NCI-H2196 treated with DMSO at 0.1 percent for 48 hours (cell line): ENCODE data around the gene AWAT2.

Experiments used
- DNase-seq: peaks from one replicate; lab custom pipeline; 2025; ENCODE audit not compliant: unreplicated experiment; lab: John Stamatoyannopoulos, UW

Gene AWAT2, protein sequence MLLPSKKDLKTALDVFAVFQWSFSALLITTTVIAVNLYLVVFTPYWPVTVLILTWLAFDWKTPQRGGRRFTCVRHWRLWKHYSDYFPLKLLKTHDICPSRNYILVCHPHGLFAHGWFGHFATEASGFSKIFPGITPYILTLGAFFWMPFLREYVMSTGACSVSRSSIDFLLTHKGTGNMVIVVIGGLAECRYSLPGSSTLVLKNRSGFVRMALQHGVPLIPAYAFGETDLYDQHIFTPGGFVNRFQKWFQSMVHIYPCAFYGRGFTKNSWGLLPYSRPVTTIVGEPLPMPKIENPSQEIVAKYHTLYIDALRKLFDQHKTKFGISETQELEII

GRCh38 chrX:70049925-70050324 is at the start of gene AWAT2:
Gene AWAT2 (minus strand): TSS chrX:70049938. CDS start chrX:70049932, 6 bp downstream.
- no peak for DNase-seq

GRCh38 chrX:70096052-70096451 is 46.3 kb upstream of the AWAT2 start:
- DNase-seq = no peak

GRCh38 chrX:70092247-70092646 is 42.5 kb upstream of the AWAT2 start:
- DNase-seq = no peak

DNA sequence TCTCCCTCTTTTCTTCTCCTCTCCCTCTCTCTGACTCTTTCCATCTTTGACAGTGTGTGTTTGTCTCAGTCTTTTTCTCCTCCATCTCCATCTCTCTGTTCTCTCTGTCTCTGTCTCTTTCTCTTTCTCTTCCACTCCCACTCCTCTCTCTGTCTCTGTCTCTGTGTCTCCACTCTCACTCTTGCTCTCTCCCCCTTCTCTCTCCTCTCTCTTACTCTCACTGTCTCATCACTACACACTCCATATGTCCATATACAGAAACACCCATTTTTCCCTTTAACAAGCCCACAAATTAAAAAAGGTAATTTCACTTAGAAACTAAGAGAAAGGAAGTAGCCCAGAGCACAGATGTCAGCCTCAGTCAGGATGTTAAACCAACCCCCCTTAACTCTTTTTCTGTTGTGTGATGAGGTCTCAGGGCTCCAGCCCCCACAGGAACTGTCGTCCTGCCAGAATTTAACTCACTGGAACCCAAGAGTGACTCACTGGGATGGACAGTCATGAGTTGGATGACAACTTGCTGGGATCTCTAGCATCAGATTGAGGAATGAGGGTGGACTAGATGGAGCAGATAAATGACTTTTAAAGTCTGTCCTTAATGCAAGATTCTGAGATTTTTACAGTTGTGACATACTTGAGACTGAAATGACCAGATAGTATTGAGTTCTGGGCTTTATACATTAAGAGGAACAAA is 40.0 kb upstream of the AWAT2 start:
- no peak for DNase-seq

DNA sequence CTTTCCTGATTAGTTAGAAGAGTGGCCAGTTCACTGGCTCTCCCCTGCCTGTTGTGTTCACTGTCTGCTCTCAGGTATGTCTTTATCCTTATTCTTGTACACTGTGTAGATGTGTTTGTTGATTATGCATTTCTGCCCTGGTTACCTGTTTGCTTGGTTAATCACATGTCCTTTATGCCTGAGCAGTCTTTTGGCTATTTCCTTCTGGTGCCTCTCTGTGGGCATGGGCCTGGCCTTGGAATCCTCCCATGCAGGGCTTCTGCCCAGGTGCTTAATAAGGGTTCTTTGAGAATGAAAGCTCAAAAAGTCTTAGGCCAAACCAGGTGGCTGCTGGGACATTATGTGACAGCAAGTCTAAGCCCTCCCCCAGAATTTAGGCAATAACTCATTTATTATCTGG is 39.0 kb upstream of the AWAT2 start:
- DNase-seq = no peak

DNA sequence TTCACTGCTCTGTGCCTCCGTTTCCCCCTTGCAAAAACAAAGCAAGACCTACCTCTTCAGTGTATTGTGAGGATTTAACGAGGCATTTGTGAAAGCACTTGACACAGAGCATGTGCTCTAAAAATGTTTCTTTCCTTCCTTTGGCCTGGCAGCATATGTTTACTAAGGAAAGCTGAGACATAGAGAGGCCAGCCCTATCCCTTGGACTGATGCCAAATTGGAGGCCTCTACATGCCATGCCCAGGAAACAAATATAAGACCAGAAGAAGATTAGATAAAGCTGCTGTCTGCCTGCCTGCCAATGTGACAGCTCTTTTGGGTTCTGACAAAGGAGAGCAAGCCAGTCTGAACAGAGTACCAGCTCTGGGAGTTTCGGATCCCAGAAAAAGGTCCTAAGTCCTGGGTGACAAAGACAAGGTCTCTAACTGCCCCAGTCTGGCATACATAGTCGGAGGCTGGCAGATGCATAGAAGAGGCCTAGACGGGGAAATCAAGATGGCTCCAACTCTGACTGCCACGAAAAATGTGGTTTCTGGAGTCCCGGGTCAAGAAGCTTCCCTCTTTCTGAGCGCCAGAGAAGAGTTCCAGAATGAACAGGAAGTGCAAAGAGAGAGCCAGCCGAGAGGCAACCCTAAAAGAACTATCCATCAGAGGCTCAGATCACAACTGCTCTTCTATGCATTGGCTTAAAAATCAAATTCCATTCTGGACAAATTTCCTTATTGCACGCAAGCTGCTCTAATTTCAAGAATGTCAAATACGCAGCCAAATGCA is 38.3 kb upstream of the AWAT2 start:
- peak; percentile 1 for DNase-seq

GRCh38 chrX:70084592-70085240 is 35.0 kb upstream of the AWAT2 start:
- no peak for DNase-seq

DNA sequence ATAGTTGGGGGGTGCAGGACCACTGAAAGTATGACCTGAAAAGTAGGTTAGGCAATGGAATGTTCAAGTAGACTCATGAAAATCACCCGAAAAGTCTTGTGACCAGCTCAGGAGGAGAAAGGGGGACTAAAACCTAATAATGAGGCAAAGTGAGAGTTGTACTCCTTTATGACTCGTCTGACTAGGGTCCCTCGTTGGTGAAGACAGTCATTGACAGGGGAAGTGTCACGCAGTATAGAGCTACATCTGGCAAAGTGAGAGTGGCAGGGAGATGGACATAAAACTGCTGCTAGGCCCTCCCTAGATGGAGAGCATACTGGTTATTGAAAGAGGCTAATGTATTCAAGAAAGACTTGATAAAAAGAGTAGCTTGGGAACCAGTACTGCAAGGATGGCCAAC is 33.0 kb upstream of the AWAT2 start:
- DNase-seq = no peak

GRCh38 chrX:70079870-70080269 is 30.1 kb upstream of the AWAT2 start:
- DNase-seq = no peak

DNA sequence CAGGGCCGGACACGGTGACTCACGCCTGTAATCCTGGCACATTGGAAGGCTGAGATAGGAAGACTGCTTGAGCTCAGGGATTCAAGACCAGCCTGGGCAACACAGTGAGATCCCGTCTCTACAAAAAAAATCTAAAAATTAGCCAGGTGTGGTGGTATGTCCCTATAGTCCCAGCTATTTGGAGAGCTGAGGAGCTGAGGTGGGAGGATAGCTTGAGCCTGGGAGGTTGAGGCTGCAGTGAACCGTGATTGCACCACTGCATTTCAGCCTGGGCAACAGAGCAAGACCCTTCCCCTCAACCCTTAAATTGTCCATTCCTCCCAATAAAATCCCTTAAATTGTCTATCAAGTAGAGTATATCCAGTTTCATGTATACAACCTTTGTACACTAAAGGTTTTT is 29.6 kb upstream of the AWAT2 start:
- DNase-seq = no peak

DNA sequence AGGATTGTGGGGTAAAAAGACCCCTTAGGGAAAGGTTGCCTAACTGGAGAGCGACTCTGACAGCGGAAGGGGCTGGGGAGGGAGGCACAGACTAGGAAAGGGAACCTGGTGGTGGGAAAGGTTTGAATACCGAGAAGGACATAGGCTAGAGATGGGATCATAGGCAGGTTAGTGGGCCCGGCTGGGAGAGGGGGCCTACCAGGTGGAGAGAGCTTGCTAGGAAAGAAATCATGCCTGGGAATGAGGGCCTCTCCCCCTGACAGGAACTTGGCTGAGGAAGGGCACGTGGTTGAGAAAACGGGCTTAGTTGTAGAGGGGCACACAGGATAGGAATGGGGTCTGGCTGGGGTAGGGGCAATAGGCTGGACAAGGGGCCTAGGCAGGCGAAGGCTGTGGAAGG is 16.9 kb upstream of the AWAT2 start:
- DNase-seq = no peak

- no peak for DNase-seq
Observed at GRCh38 chrX:70062961-70063550, 13.3 kb upstream of the AWAT2 start.

DNA sequence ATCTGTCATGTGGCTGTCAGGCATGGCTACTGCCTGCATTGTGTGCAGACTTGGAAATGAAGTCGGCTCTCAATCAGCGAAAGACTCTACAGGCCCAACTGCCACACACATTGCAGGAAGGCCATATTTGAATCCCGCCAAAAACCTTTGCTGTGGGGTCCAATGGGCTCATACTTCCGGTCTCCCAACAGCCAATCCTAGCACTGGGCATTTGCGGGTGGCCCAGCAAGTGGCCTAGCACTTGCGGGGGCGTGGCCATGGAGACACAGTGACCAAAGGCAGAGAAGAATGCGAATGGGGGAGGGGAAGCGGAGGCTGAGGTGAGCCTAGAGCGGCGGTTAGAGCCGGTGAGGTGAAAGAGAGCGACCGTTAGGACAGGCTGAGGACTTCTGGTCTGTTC is 12.3 kb upstream of the AWAT2 start, which contains the start of gene OTUD6A:
Gene OTUD6A, plus strand, starts transcription at position 382 of the 400 bp plus-strand sequence. CDS start 68 bp downstream, outside the sequence.
- DNase-seq = no peak

- DNase-seq = no peak
Observed at GRCh38 chrX:70054391-70054790, 4.7 kb upstream of the AWAT2 start.

DNA sequence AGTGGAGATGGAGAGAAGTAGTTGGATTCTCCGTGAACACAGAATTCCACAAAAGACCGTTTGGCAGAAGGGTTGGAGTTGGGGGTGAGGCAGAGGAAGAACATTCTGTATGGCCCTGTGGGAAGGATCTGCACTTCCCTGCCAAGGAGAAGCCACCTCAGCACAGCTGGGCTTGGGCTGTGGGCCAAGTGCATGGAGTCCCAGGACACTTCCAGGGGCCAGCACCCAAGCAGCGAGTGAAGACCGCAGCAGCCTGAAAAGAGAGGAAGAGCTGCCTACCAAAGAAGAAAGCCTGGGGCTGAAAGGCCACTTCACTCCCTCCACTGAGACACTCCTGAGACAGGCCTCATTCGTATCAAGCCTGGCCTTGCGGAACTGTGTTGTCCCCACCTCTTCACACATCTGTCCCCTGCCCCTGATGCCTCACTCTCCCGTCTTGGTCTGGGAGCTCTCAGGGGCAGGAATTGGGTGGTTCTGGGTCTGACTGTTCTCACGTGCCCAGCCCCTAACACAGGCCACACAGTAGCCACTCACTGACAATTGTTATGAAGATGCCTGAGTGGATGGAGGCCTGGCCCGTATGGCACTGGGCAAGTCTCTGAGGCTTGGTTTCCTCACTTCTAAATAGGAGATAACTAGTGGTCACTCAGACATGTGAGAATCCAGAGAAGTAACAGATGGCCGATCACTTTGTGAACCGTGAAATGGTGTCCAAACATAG is 3.3 kb upstream of the AWAT2 start:
- no peak for DNase-seq

- no peak for DNase-seq
Observed at GRCh38 chrX:70049406-70049805, 332 bp downstream of the AWAT2 start.

DNA sequence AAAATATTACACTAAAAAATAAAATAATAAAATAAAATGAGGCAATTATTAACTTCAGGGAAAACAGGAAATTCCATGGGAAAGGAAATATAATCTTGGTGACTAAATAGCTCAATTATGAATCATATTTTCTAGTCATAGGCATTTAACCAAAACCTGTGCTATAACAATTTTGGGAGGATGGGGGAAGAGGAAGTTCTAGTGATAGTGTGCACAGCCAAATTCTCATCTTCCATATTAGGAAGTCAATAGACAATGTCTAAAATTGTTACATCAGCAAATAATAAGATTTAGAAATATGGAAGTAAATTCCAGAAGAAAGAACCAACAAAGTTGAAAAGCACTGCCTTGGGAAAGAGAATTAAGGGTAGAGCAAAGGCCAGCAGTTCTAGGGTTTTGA is 2.8 kb downstream of the AWAT2 start:
- no peak for DNase-seq

GRCh38 chrX:70044541-70045245 is 5.0 kb downstream of the AWAT2 start:
- DNase-seq = no peak

- no peak for DNase-seq
Observed at GRCh38 chrX:70043685-70044084, 6.1 kb downstream of the AWAT2 start.
